Fibroblast of lung (primary cell): ENCODE results near the gene SORCS2. TPM values are rescaled to one million over a fixed set of nuclear protein-coding genes. Genes with fewer than 3 reads are reported as not detected.

Experiments
- DNase-seq, 2 donors: peaks; one replicate each; pipeline versions ENCODE4 v3.0.0 to v3.0.0-alpha.2; 2010; ENCODE audit warnings: low read depth in 2 of 2
- H2AFZ ChIP-seq: 2 replicates; pipeline ENCODE4 v1.5.1; 2012; ENCODE audit warnings: low read length, control low read depth, inconsistent platforms
- H3K27ac ChIP-seq: 2 replicates; pipeline ENCODE4 v1.5.1; 2011; ENCODE audit warnings: low read length, control low read depth; ENCODE audit not compliant: insufficient read depth
- H3K27me3 ChIP-seq: 2 replicates; pipeline ENCODE4 v1.5.1; 2011; ENCODE audit warnings: mild to moderate bottlenecking, low read length; ENCODE audit not compliant: control insufficient read depth, insufficient read depth
- H3K36me3 ChIP-seq: 2 replicates; pipeline ENCODE4 v1.5.1; 2011; ENCODE audit warnings: low read length; ENCODE audit not compliant: control insufficient read depth, insufficient read depth
- H3K4me1 ChIP-seq: 2 replicates; pipeline ENCODE4 v1.5.1; 2011; ENCODE audit warnings: low read length; ENCODE audit not compliant: control insufficient read depth, insufficient read depth; ENCODE audit errors: extremely low read depth
- H3K4me2 ChIP-seq: 2 replicates; pipeline ENCODE4 v1.5.1; 2011; ENCODE audit warnings: low read length, control low read depth; ENCODE audit not compliant: insufficient read depth; ENCODE audit errors: extremely low read depth
- H3K4me3 ChIP-seq, 4 experiments: fragments of 200-600 bp in 1 of 4; sonication (generic) in 1 of 4; replicated peaks in 1 of 4; 2 replicates each; pipeline ENCODE4 v1.5.1; 2011 to 2016; ENCODE audit warnings: low read length in 4 of 4, low read depth in 3 of 4, mild to moderate bottlenecking in 3 of 4, control low read depth in 2 of 4, inconsistent platforms in 1 of 4, mixed read lengths in 1 of 4; ENCODE audit not compliant: insufficient read depth in 1 of 4; ENCODE audit errors: control extremely low read depth in 1 of 4
- H3K79me2 ChIP-seq: 2 replicates; pipeline ENCODE4 v1.5.1; 2012; ENCODE audit warnings: mild to moderate bottlenecking, low read length, inconsistent platforms; ENCODE audit not compliant: control insufficient read depth, insufficient read depth
- H3K9ac ChIP-seq: 2 replicates; pipeline ENCODE4 v1.5.1; 2011; ENCODE audit warnings: mild to moderate bottlenecking, low read length, control low read depth; ENCODE audit not compliant: insufficient read depth
- H3K9me3 ChIP-seq: 2 replicates; pipeline ENCODE4 v1.5.1; 2012; ENCODE audit warnings: low read depth, low read length; ENCODE audit not compliant: control insufficient read depth, insufficient read depth
- H4K20me1 ChIP-seq: 2 replicates; pipeline ENCODE4 v1.5.1; 2011; ENCODE audit warnings: low read length; ENCODE audit not compliant: control insufficient read depth, insufficient read depth; ENCODE audit errors: extremely low read depth
- CTCF ChIP-seq, 2 donors: IDR thresholded peaks in 1 of 2; conservative IDR thresholded peaks in 1 of 2; 1 replicate in 1 of 2; 2 replicates in 1 of 2; pipeline ENCODE4 v1.5.1; 2011 to 2012; ENCODE audit warnings: low read length in 2 of 2, control low read depth in 1 of 2, inconsistent platforms in 1 of 2, low read depth in 1 of 2, mild to moderate bottlenecking in 1 of 2
- EZH2 ChIP-seq: IDR thresholded peaks from 2 replicates; pipeline ENCODE4 v1.5.1; 2012; ENCODE audit warnings: low read length, control low read depth, mild to moderate bottlenecking; ENCODE audit errors: missing control alignments
- polyA plus RNA-seq, 2 donors: library from polyadenylated mRNA; depleted of rRNA in 1 of 2; stranded (reverse) in 1 of 2; unstranded in 1 of 2; fragments of >200 nt; gene quantifications; 2 replicates each; pipeline ENCODE4 v1.2.1, GENCODE V29; 2011 to 2012; ENCODE audit warnings: missing spikeins in 1 of 2
- total RNA-seq: library from RNA; depleted of rRNA; stranded (reverse); fragments of >200 nt; gene quantifications from 2 replicates; pipeline ENCODE4 v1.2.1, GENCODE V29; 2014

Gene SORCS2
- total and polyA plus RNA-seq, 2 donors (not counting 1 experiment from before 2014, with no cell fraction given): 0.17 to 0.41 TPM

GRCh38 chr4:7535094-7535493, 342.8 kb downstream of the SORCS2 start:
- H2AFZ ChIP-seq: no peak overlapping the region
- no peak for TF ChIP-seq EZH2
- TF ChIP-seq CTCF (conservative IDR thresholded peaks at IDR 0.05 in 1 of 2, IDR thresholded peaks at IDR 0.05 in 1 of 2; ENCODE audit: low read depth in 1 of 2, low read length in 2 of 2): no peak
- H3K27ac ChIP-seq: no peak overlapping the region
- H3K4me1 ChIP-seq: no peaks in the 10 kb centered on the region
- no peaks in the 10 kb centered on the region for H3K9me3 ChIP-seq
- no peak overlapping the region for H3K4me3 ChIP-seq
- no peaks in the 10 kb centered on the region for H4K20me1 ChIP-seq
- no peaks in the 10 kb centered on the region for H3K79me2 ChIP-seq
- no peaks in the 10 kb centered on the region for H3K36me3 ChIP-seq
- H3K27me3 ChIP-seq: no peaks in the 10 kb centered on the region
- no peak overlapping the region for H3K4me2 ChIP-seq
- no peak for DNase-seq
- no peak overlapping the region for H3K9ac ChIP-seq

- H3K27me3 ChIP-seq: no peaks in the 10 kb centered on the region
- no peak overlapping the region for H3K27ac ChIP-seq
- no peak overlapping the region for H3K4me2 ChIP-seq
- H2AFZ ChIP-seq: no peak overlapping the region
- no peak overlapping the region for H3K4me3 ChIP-seq
- no peaks in the 10 kb centered on the region for H4K20me1 ChIP-seq
- H3K79me2 ChIP-seq: no peaks in the 10 kb centered on the region
- no peaks in the 10 kb centered on the region for H3K36me3 ChIP-seq
- H3K9ac ChIP-seq: no peak overlapping the region
- DNase-seq: no peak
- H3K4me1 ChIP-seq: no peaks in the 10 kb centered on the region
- TF ChIP-seq CTCF (conservative IDR thresholded peaks at IDR 0.05 in 1 of 2, IDR thresholded peaks at IDR 0.05 in 1 of 2; ENCODE audit: low read depth in 1 of 2, low read length in 2 of 2) (no peak), EZH2 (no peak)
- H3K9me3 ChIP-seq: no peaks in the 10 kb centered on the region
Observed at GRCh38 chr4:7535619-7536018, 343.3 kb downstream of the SORCS2 start.

- DNase-seq: no peak
- Histone ChIP-seq H3K4me3 (no peak overlapping the region), H3K4me2 (no peak overlapping the region), H3K79me2 (no peaks in the 10 kb centered on the region), H3K4me1 (no peaks in the 10 kb centered on the region), H3K36me3 (no peaks in the 10 kb centered on the region), H3K9me3 (no peaks in the 10 kb centered on the region), H3K27me3 (no peaks in the 10 kb centered on the region), H2AFZ (no peak overlapping the region), H3K27ac (no peak overlapping the region), H3K9ac (no peak overlapping the region), H4K20me1 (no peaks in the 10 kb centered on the region)
- TF ChIP-seq EZH2: no peak
- no peak for TF ChIP-seq CTCF (conservative IDR thresholded peaks at IDR 0.05 in 1 of 2, IDR thresholded peaks at IDR 0.05 in 1 of 2; ENCODE audit: low read depth in 1 of 2, low read length in 2 of 2)
Observed at GRCh38 chr4:7536876-7537275, 344.5 kb downstream of the SORCS2 start.
